Activated T-helper 17 cell treated with anti-CD3 and anti-CD28 coated beads, Interleukin-2, amount 50 U/mL, for 72 hours (primary cell): ENCODE data around the gene NFKBIE. TPM values are rescaled to one million over a fixed set of nuclear protein-coding genes. Genes with fewer than 3 reads are reported as not detected.

Source experiments
- ATAC-seq: fragments of 150-1000 bp; cut with Tn5 transposase; replicated peaks from 2 replicates; pipeline ENCODE4 v1.10.0; 2021; ENCODE audit warnings: mild to moderate bottlenecking, moderate library complexity
- H3K27ac Mint-ChIP-seq: one replicate; pipeline ENCODE4 v1.8.0; 2022; ENCODE audit warnings: mixed read lengths
- H3K27me3 Mint-ChIP-seq: one replicate; pipeline ENCODE4 v1.8.0; 2022; ENCODE audit warnings: mixed read lengths
- H3K36me3 Mint-ChIP-seq: one replicate; pipeline ENCODE4 v1.8.0; 2022; ENCODE audit warnings: low read depth, mild to moderate bottlenecking, mixed read lengths
- H3K4me1 Mint-ChIP-seq: one replicate; pipeline ENCODE4 v1.8.0; 2022; ENCODE audit warnings: mixed read lengths
- H3K4me3 Mint-ChIP-seq: one replicate; pipeline ENCODE4 v1.8.0; 2022; ENCODE audit warnings: mild to moderate bottlenecking, mixed read lengths
- H3K9me3 Mint-ChIP-seq: one replicate; pipeline ENCODE4 v1.8.0; 2022; ENCODE audit warnings: mixed read lengths
- total RNA-seq, 2 donors: library from RNA; stranded (reverse); gene quantifications; one replicate each; pipeline ENCODE4 v1.2.3, GENCODE V29; 2022

NFKBIE gene
- total RNA-seq, 2 donors from 2014 or later, result 20.5 to 26.9 TPM

GRCh38 chr6:44285552-44286284 lies 20.4 kb upstream of the NFKBIE start:
- Mint-ChIP-seq H3K4me3 (no peak overlapping the region), H3K4me1 (no peaks in the 10 kb centered on the region), H3K9me3 (no peaks in the 10 kb centered on the region), H3K27me3 (peaks cover 46% of the 10 kb centered on the region), H3K27ac (no peak overlapping the region), H3K36me3 (no peaks in the 10 kb centered on the region)
- no peak for ATAC-seq

DNA sequence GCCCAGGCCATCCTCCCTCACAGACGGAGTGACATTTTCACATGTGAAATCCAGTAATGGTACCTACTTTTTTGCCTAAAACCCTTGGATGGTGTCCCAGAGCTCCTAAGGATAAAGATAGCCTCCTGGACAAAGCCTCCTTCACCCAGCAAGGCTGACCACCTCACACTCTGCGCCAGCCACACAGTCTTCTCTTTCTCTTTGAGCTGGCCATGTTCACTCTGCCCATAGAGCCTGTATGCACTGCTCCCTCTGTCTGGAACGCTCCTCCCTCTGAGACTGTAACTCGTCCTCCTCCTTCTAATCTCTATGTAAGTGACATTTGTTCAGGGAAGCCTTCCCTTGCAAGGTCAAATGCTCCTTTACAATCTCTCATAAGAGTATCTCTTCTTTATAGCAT lies 19.5 kb upstream of the NFKBIE start:
- no peaks in the 10 kb centered on the region for H3K36me3 Mint-ChIP-seq
- H3K27ac Mint-ChIP-seq, result no peak overlapping the region
- ATAC-seq, result no peak
- peaks cover 39% of the 10 kb centered on the region for H3K27me3 Mint-ChIP-seq
- H3K4me1 Mint-ChIP-seq, result no peaks in the 10 kb centered on the region
- H3K9me3 Mint-ChIP-seq, result no peaks in the 10 kb centered on the region
- no peak overlapping the region for H3K4me3 Mint-ChIP-seq

GRCh38 chr6:44284121-44284520 lies 18.8 kb upstream of the NFKBIE start:
- no peak for ATAC-seq
- H3K27ac Mint-ChIP-seq, result no peak overlapping the region
- no peak overlapping the region for H3K4me3 Mint-ChIP-seq
- peaks cover 2% of the 10 kb centered on the region for H3K4me1 Mint-ChIP-seq
- H3K9me3 Mint-ChIP-seq, result no peaks in the 10 kb centered on the region
- H3K27me3 Mint-ChIP-seq, result peaks cover 36% of the 10 kb centered on the region
- no peaks in the 10 kb centered on the region for H3K36me3 Mint-ChIP-seq

DNA sequence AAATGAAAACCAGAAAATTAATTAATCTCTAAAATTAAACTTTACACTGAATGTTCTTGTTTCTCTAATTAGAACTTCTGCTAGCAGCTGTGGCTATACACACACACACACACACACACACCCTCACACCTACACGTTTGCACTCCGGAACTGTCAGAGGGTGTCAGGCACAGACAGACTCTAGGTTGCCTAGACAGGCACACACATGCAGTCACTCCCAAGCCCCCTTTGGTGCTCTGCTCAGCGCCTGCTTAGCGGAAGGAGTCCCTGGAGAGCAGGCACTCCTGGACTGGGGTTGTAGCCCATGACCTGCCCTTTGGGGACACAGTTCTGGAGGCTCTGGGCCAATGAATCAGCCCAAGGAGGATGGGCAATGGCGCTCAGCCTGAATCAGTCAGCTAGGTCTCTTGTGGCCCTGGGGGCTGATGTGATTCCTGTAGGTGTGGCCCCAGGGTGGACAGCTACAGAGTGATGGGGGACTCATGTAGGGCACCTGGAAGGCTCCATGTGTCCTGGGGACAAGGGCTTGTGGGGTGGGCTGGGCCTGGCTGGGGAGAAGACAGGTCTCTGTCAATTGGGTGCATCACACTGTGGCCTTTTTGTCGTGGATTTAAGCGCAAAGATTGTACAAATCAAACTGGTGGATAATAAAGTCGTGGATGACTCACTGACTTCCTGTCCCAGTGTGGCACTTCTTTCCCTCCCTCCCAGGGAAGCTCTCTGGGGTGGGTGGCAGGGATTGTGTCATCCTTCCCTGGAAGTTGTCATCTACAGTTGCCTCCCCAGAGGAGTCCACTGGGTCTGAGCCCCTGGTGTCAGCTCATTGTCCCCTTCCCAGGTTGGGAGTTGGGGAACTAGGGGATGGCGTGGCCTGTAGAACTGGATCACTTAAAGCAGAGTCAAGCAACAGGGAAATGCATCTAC lies 13.7 kb upstream of the NFKBIE start:
- H3K27me3 Mint-ChIP-seq, result peaks cover 26% of the 10 kb centered on the region
- peaks cover 5% of the 10 kb centered on the region for H3K4me1 Mint-ChIP-seq
- H3K9me3 Mint-ChIP-seq, result no peaks in the 10 kb centered on the region
- H3K36me3 Mint-ChIP-seq, result no peaks in the 10 kb centered on the region
- H3K4me3 Mint-ChIP-seq, result no peak overlapping the region
- no peak overlapping the region for H3K27ac Mint-ChIP-seq
- ATAC-seq, result no peak

- Mint-ChIP-seq H3K9me3 (no peaks in the 10 kb centered on the region), H3K4me3 (no peak overlapping the region), H3K27me3 (peaks cover 27% of the 10 kb centered on the region), H3K36me3 (no peaks in the 10 kb centered on the region), H3K4me1 (peaks cover 5% of the 10 kb centered on the region), H3K27ac (no peak overlapping the region)
- ATAC-seq, result no peak
Measured at GRCh38 chr6:44278315-44278714, 13.0 kb upstream of the NFKBIE start.

DNA sequence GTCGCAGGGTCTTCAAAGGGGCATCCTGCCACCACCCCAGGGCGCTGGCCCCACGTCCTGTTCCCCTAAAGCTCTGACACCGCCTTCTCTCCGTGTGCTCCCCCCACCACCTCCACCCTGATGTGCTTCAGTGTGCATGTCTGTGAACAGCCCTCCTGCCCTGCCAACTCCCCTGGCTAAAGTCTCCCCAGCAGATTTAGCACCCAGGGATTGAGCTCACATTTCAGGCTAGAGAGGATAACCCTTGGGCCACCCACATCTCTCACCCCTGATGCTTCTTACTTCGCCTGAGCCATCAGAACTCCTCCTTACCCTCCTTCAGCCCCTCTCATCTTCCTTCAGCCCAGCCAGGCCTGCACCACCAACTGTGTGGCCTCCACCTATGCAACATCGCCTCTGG lies 12.4 kb upstream of the NFKBIE start:
- peaks cover 32% of the 10 kb centered on the region for H3K27me3 Mint-ChIP-seq
- no peak overlapping the region for H3K27ac Mint-ChIP-seq
- no peak overlapping the region for H3K4me3 Mint-ChIP-seq
- no peaks in the 10 kb centered on the region for H3K36me3 Mint-ChIP-seq
- ATAC-seq, result no peak
- peaks cover 5% of the 10 kb centered on the region for H3K4me1 Mint-ChIP-seq
- no peaks in the 10 kb centered on the region for H3K9me3 Mint-ChIP-seq

DNA sequence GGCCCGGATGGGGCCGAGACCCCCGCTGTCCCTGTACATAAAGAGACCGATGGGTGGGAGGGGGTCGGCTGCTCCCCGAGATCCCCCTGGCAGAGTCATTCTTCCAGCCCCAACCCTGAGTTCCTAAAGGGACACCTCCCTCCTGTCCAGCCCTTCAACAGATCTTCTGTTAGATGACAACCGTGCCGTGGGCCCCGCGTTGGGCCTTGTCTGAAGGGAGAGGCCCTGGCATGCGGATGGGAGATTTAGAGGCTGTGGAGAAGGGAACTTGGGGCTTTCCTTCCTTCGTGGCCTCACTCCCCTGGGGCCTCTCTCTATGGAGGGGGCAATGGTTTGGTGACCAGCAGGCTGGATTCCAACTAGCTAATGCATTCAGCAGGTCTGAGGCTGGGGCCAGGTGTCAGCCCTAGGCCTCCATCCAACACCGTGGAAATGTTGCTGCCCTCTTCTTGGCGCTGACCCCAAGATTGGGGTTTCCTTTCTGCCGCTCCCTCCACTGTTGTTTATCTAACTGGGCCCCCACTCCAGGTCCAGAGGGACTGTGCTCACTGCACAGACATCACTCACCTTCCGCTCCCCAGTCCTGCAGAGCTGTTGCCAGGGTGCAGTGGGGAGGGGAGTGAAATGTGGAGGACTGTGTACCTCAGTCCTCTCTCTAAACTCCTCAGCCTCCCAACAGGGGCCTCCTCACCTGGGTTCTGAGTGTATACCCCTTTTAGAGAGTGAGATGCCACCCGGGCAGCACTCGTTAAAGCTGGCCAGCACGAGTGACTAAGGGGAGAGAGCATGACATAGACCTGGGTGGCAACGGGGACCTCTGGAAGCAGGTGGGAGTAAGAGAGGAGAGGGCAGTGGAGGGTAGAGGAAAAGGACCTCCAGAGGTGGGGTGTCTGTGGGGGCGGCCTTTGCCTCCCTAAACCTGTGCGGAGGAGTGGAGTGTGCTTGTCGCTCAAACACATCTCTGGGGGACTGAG lies 11.6 kb upstream of the NFKBIE start:
- peak overlapping the region; percentile 17 for H3K4me3 Mint-ChIP-seq
- H3K27me3 Mint-ChIP-seq, result peaks cover 40% of the 10 kb centered on the region
- H3K36me3 Mint-ChIP-seq, result no peaks in the 10 kb centered on the region
- ATAC-seq, result no peak
- no peaks in the 10 kb centered on the region for H3K9me3 Mint-ChIP-seq
- H3K4me1 Mint-ChIP-seq, result peaks cover 5% of the 10 kb centered on the region
- H3K27ac Mint-ChIP-seq, result no peak overlapping the region

GRCh38 chr6:44275749-44276648 lies 10.6 kb upstream of the NFKBIE start:
- H3K27me3 Mint-ChIP-seq, result peaks cover 48% of the 10 kb centered on the region
- H3K9me3 Mint-ChIP-seq, result no peaks in the 10 kb centered on the region
- no peak overlapping the region for H3K27ac Mint-ChIP-seq
- H3K36me3 Mint-ChIP-seq, result no peaks in the 10 kb centered on the region
- H3K4me1 Mint-ChIP-seq, result peaks cover 5% of the 10 kb centered on the region
- H3K4me3 Mint-ChIP-seq, result no peak overlapping the region
- ATAC-seq, result peak; percentile 27

DNA sequence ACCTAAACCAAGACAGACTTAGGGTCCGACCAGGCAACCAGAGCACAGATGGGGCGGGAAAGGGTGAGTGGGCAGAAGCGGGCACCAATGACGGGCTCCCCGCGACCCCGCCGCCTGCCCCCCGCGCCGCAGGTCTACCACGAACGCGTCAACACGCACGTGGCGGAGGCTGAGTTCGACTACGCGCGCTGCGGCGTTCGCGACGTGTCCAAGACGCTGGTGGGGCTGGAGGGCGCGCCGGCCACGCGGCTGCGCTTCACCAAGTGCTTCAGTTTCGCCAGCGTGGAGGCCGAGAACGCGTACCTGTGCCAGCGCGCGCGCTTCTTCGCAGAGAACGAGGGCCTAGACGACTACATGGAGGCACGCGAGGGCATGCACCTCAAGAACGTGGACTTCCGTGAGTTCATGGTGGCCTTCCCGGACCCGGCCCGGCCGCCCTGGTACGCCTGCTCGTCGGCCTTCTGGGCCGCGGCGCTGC lies 10.0 kb upstream of the NFKBIE start:
- ATAC-seq, result no peak
- Mint-ChIP-seq H3K4me3 (no peak overlapping the region), H3K36me3 (no peaks in the 10 kb centered on the region), H3K27ac (no peak overlapping the region), H3K9me3 (no peaks in the 10 kb centered on the region), H3K27me3 (peaks cover 49% of the 10 kb centered on the region), H3K4me1 (peaks cover 5% of the 10 kb centered on the region)

GRCh38 chr6:44273617-44274016 lies 8.3 kb upstream of the NFKBIE start:
- Mint-ChIP-seq H3K27me3 (peaks cover 60% of the 10 kb centered on the region), H3K9me3 (no peaks in the 10 kb centered on the region), H3K27ac (no peak overlapping the region), H3K4me1 (no peaks in the 10 kb centered on the region), H3K4me3 (no peak overlapping the region), H3K36me3 (no peaks in the 10 kb centered on the region)
- no peak for ATAC-seq

DNA sequence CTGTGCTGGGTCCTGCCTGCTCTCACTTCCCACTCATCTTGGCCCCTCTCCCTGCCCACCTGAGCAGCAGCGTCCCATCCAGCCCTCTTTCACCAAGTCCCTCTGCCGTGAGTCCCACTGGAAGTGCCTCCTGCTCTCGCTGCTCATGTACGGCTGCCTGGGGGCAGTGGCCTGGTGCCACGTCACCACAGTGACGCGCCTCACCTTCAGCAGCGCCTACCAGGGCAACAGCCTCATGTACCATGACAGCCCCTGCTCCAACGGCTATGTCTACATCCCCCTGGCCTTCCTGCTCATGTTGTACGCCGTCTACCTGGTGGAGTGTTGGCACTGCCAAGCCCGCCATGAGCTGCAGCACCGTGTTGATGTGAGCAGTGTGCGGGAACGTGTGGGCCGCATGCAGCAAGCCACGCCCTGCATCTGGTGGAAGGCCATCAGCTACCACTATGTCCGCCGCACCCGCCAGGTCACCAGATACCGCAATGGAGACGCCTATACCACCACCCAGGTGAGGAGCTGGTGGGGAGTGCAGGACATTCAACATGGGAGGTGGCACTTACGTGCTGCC lies 7.7 kb upstream of the NFKBIE start:
- Mint-ChIP-seq H3K9me3 (no peaks in the 10 kb centered on the region), H3K27me3 (peaks cover 60% of the 10 kb centered on the region), H3K36me3 (no peaks in the 10 kb centered on the region), H3K4me3 (no peak overlapping the region), H3K4me1 (no peaks in the 10 kb centered on the region), H3K27ac (no peak overlapping the region)
- ATAC-seq, result no peak

DNA sequence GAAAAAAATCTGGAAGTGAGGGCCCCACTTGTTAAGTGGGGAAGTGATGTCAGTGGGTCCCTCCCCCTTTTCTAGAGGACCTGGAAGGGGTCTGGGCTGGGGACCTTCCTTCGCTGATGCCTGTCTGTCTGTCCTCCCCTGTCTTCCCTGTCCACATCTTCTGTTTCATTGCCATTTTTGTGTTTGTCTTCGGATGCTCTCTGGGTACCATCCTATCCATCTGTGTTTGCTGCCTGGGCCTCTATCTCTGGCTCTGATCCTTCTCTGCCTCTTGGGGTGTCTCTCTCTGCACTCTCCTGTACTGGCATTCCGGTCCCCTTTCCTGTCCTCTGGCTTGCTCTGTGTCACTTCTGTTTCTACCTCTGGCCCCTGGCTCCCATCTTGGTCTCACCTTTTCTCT lies 7.2 kb upstream of the NFKBIE start:
- H3K27me3 Mint-ChIP-seq, result peaks cover 55% of the 10 kb centered on the region
- no peaks in the 10 kb centered on the region for H3K36me3 Mint-ChIP-seq
- no peak for ATAC-seq
- no peak overlapping the region for H3K27ac Mint-ChIP-seq
- H3K4me3 Mint-ChIP-seq, result no peak overlapping the region
- H3K4me1 Mint-ChIP-seq, result no peaks in the 10 kb centered on the region
- no peaks in the 10 kb centered on the region for H3K9me3 Mint-ChIP-seq

DNA sequence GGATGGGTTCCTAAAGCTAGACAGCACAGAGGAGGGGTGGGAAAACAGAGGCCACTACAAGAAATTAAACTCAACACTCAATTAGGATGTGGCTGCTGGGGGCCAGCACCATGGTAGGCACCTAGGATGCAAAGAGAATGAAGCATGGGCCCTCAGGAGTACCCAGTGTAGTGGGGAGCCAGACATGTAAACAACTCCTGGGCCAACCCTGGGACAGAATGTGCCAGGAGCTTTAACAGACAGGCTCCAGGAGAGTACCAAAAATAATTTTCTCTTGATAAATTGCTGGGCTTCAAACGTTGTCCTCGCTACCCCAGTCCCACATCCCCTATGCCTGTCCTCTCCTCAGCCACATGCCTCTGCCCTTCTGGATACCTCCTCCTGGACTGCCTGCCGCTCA lies 6.6 kb upstream of the NFKBIE start:
- Mint-ChIP-seq H3K36me3 (no peaks in the 10 kb centered on the region), H3K9me3 (no peaks in the 10 kb centered on the region), H3K27ac (no peak overlapping the region), H3K4me1 (peaks cover 2% of the 10 kb centered on the region), H3K4me3 (peak overlapping the region; percentile 50), H3K27me3 (peaks cover 51% of the 10 kb centered on the region)
- ATAC-seq, result no peak
